ENCODE measurements around the gene ACD.
A peak's percentile ranks its signal among the peaks of the same experiment; 100 is the strongest.

ACD gene

GRCh38 chr16:67649494-67649931 is 10.5 kb downstream of the ACD start:
- Mint-ChIP-seq H3K36me3 (peaks cover 2% of the 10 kb centered on the region), H3K4me1 (ENCODE audit: low read depth) (peaks cover 6% of the 10 kb centered on the region), H3K4me3 (no peak overlapping the region), H3K27ac (no peak overlapping the region), H3K27me3 (no peaks in the 10 kb centered on the region), H3K9me3 (ENCODE audit: low read depth) (no peaks in the 10 kb centered on the region)

DNA sequence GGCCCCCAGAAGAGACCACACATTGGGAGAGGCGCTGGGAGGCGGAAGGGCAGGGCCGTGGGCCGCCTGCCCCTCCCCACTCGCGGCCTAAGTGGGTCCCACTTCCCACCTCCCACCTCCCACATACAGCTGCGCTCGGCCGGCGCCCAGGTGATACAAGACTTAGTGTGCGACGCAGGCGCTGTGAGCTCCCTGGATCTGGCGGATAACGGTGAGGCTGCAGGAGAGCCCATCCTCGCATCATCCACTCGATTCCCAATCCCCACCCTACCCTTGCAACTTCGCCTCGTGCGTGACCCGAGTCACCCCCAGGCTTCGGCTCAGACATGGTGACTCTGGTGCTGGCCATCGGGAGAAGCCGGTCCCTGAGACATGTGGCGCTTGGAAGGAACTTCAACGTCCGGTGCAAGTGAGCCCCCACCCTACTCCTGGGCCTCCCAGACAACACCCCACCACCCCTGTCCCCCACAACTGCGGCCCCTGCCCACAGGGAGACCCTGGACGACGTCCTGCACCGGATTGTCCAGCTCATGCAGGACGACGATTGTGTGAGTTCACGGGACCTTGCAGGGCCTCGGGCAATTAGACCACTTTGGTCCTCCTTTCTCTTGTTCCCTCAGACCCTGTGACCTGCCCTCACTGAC is 11.2 kb downstream of the ACD start:
- Mint-ChIP-seq H3K27ac (no peak overlapping the region), H3K4me1 (ENCODE audit: low read depth) (peaks cover 8% of the 10 kb centered on the region), H3K27me3 (no peaks in the 10 kb centered on the region), H3K9me3 (ENCODE audit: low read depth) (no peaks in the 10 kb centered on the region), H3K4me3 (no peak overlapping the region), H3K36me3 (peaks cover 2% of the 10 kb centered on the region)

DNA sequence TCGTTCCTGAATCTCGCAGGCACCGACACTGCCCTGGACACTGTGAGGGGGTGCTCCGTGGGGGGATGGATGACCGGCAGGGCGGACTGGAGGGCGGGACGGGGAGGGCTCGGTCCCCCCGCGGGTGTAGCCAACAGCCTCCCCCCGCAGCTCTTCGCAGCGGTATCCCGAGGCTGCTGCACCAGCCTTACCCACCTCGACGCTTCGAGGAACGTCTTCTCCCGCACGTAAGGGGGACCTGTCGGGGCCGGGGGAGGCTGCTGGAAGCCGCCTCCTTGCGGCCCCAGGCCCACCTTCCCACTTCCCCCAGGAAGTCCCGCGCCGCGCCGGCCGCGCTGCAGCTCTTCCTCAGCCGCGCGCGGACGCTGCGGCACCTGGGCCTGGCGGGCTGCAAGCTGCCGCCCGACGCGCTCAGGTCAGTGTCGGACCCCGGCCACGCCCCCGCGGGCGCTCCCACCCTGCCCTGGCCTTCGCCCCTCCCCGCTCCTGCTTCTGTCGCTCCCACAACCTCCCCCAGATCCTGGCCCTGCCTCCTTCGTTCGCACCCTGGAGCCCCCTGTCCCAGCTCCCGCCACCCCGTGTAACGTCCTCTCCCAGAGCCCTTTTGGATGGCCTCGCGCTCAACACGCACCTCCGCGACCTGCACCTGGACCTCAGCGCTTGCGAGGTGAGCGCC is 11.8 kb downstream of the ACD start:
- H3K9me3 Mint-ChIP-seq (ENCODE audit: low read depth): no peaks in the 10 kb centered on the region
- H3K36me3 Mint-ChIP-seq: peaks cover 2% of the 10 kb centered on the region
- no peaks in the 10 kb centered on the region for H3K27me3 Mint-ChIP-seq
- H3K4me3 Mint-ChIP-seq: no peak overlapping the region
- peaks cover 8% of the 10 kb centered on the region for H3K4me1 Mint-ChIP-seq (ENCODE audit: low read depth)
- no peak overlapping the region for H3K27ac Mint-ChIP-seq

DNA sequence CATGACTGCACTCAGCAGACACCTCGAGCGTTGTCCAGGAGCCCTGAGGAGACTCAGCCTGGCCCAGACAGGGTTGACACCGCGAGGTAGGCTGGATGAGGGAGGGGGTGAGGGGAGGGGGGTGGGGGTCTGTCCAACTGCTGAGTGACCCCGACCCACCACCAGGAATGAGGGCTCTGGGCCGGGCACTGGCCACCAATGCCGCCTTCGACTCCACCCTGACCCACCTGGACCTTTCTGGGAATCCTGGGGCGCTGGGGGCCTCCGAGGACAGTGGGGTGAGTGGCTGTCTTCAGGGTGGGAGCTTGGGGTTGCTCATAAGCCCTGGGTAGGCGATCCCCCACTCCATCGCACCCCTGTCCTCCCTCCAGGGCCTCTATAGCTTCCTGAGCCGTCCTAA is 12.4 kb downstream of the ACD start:
- H3K36me3 Mint-ChIP-seq: peaks cover 2% of the 10 kb centered on the region
- peaks cover 8% of the 10 kb centered on the region for H3K4me1 Mint-ChIP-seq (ENCODE audit: low read depth)
- no peak overlapping the region for H3K4me3 Mint-ChIP-seq
- no peak overlapping the region for H3K27ac Mint-ChIP-seq
- no peaks in the 10 kb centered on the region for H3K9me3 Mint-ChIP-seq (ENCODE audit: low read depth)
- no peaks in the 10 kb centered on the region for H3K27me3 Mint-ChIP-seq

GRCh38 chr16:67647111-67647651 is 12.9 kb downstream of the ACD start:
- Mint-ChIP-seq H3K4me3 (peak overlapping the region; percentile 40), H3K9me3 (ENCODE audit: low read depth) (no peaks in the 10 kb centered on the region), H3K36me3 (peaks cover 2% of the 10 kb centered on the region), H3K4me1 (ENCODE audit: low read depth) (peaks cover 8% of the 10 kb centered on the region), H3K27me3 (no peaks in the 10 kb centered on the region), H3K27ac (no peak overlapping the region)

DNA sequence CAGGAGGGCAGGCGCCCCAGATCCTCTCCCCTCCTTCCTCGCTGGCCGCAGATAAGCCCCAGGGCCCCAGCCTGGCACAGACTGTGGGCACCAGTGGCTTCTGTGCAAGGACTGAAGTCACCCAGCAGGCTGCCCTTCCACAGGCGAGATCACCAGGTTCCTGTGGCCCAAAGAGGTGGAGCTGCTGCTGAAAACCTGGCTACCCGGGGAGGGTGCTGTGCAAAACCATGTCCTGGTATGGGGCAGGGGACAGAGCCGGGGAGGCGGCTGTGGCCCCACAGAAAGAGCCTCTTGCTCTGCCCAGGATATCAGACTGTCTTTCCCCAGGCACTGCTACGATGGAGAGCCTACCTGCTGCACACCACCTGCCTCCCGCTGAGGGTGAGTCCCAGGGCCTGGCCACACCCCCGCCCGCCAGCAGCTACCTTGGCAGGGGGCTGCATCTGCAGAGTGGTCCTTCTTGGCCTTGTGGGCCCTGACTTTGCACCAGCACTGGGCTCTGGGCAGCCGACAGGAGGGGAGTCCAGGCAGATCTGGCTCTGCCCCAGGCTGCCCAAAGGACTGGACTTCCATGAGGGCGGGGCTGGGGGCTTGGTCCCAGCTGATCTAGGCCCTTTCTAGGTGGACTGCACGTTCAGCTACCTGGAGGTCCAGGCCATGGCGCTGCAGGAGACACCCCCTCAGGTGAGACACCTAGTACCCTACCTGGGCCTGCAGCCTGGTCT is 14.5 kb downstream of the ACD start:
- no peaks in the 10 kb centered on the region for H3K36me3 Mint-ChIP-seq
- no peaks in the 10 kb centered on the region for H3K9me3 Mint-ChIP-seq (ENCODE audit: low read depth)
- H3K4me3 Mint-ChIP-seq: peak overlapping the region; percentile 86
- H3K27ac Mint-ChIP-seq: peak overlapping the region; percentile 80
- H3K27me3 Mint-ChIP-seq: no peaks in the 10 kb centered on the region
- peaks cover 6% of the 10 kb centered on the region for H3K4me1 Mint-ChIP-seq (ENCODE audit: low read depth)

DNA sequence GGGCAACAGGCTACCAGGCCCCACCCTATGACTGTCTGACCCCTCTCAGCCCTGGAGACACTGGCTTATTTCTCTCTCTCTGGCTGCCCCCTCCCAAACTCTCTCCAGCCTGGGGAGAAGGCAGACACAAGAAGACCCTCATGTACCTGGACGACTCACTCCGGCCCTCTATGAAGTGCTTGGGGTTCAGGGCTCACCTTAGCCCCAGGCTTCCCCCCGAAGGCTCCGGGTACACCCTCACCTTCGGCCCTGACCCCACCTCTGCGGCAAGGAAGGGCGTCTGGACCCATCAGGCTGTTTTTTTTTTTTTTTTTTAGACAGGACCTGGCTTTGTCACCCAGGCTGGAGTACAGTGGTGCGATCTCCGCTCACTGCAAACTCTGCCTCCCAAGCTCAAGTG is 16.0 kb downstream of the ACD start:
- no peak overlapping the region for H3K27ac Mint-ChIP-seq
- H3K4me3 Mint-ChIP-seq: peak overlapping the region; percentile 78
- no peaks in the 10 kb centered on the region for H3K27me3 Mint-ChIP-seq
- no peaks in the 10 kb centered on the region for H3K9me3 Mint-ChIP-seq (ENCODE audit: low read depth)
- no peaks in the 10 kb centered on the region for H3K36me3 Mint-ChIP-seq
- peaks cover 6% of the 10 kb centered on the region for H3K4me1 Mint-ChIP-seq (ENCODE audit: low read depth)

DNA sequence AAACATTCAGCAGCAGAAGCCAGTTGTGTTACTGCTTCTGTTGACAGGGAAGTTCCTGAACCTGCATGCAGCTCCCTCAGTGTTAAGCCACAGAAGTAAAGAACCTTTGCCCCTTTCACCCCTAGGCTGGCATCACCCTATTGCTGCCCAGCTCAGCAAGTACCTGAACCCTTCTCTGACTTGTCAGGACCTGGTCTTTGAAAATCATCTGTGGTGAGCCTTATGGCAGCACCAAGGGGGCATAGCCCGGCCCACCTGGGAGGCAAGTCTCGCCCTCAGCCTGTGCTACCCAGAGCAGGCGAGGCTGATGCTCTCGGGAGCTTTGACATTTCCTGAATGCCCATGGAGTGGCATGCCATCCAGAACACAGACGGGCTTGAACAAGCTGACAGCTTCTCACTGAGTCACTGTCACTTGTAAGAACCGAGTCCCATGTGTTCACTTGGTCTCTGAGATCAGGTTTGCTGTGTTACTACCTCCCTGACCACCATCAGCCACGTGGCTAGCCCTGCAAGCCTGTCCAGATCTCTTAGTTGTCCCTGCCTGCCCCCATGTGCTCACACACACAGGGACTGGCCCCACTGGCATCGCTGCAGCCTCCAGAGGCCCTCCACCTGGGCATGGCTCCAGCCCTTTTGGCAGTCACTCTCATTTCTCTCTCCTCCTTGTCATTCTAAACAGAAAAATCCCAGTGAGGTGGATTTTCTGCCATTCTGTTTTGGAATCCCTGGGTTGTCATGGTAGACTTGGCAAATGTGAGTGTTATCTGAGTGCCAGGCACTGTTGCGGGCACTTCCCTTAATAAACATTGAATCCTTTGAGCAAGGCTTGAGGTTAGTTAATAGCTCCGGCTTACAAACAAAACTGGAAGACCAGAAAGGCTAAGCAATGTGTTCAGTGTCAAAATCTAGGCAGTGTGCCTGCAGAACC is 18.0 kb downstream of the ACD start:
- Mint-ChIP-seq H3K4me1 (ENCODE audit: low read depth) (peaks cover 6% of the 10 kb centered on the region), H3K36me3 (no peaks in the 10 kb centered on the region), H3K27me3 (no peaks in the 10 kb centered on the region), H3K9me3 (ENCODE audit: low read depth) (no peaks in the 10 kb centered on the region), H3K4me3 (no peak overlapping the region), H3K27ac (no peak overlapping the region)

DNA sequence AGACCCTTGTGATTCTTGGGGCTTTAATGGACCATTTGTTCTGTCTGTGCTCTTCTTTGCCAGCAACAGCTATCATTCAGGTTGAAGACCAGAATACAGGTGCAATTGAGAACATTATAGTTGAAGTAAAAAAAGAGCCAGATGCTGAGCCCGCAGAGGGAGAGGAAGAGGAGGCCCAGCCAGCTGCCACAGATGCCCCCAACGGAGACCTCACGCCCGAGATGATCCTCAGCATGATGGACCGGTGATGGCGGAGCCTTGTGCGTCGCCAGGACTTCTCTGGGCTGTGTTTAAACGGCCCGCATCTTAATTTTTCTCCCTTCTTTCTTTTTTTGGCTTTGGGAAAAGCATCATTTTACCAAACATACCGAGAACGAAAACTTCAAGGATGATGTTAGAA is 22.4 kb downstream of the ACD start:
- Mint-ChIP-seq H3K27me3 (no peaks in the 10 kb centered on the region), H3K4me3 (no peak overlapping the region), H3K4me1 (ENCODE audit: low read depth) (no peaks in the 10 kb centered on the region), H3K27ac (no peak overlapping the region), H3K36me3 (no peaks in the 10 kb centered on the region), H3K9me3 (ENCODE audit: low read depth) (no peaks in the 10 kb centered on the region)

- Mint-ChIP-seq H3K27me3 (no peaks in the 10 kb centered on the region), H3K4me3 (no peak overlapping the region), H3K36me3 (no peaks in the 10 kb centered on the region), H3K27ac (no peak overlapping the region), H3K4me1 (ENCODE audit: low read depth) (no peaks in the 10 kb centered on the region), H3K9me3 (ENCODE audit: low read depth) (no peaks in the 10 kb centered on the region)
Observed at GRCh38 chr16:67636713-67637112, 23.3 kb downstream of the ACD start.

DNA sequence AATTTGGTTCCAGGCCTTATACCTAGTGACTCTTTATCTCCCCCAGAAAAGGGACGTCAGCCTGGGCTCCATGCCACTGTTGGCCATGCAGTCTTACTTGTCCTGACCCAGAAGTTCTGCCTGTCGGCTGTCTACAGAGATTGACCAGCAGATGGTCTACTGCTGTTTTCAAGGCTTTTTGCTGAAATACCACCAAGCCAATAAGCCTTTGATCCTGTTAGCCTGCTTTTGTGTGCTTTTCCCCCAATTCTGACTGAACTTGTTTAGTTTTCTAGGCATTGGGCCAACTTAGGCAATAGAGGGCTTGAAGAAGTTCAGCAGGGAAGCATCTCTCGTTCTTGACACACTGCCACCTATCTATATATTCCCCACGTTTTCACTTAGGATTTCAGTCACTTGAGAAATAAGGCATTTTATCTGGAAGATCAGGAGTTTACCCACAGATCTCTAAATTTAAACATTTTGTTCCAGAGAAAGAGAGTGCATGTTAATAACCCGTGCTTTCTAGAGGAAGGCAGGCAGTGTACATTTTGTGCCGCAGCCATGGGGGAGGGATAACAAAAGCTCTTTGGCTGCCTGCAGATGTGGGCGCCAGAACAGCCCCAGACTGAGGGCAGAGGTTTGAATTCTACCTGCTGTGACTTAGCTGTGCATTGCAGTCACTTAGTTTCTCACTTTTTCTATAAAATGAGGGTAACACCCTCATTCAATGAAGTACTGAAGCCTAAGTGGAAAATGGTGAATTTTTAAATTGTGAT is 27.5 kb downstream of the ACD start:
- Mint-ChIP-seq H3K4me3 (no peak overlapping the region), H3K27ac (no peak overlapping the region), H3K4me1 (ENCODE audit: low read depth) (no peaks in the 10 kb centered on the region), H3K36me3 (peaks cover 6% of the 10 kb centered on the region), H3K27me3 (no peaks in the 10 kb centered on the region), H3K9me3 (ENCODE audit: low read depth) (no peaks in the 10 kb centered on the region)

- Mint-ChIP-seq H3K27ac (no peak overlapping the region), H3K36me3 (peaks cover 8% of the 10 kb centered on the region), H3K4me1 (ENCODE audit: low read depth) (no peaks in the 10 kb centered on the region), H3K4me3 (no peak overlapping the region), H3K9me3 (ENCODE audit: low read depth) (no peaks in the 10 kb centered on the region), H3K27me3 (no peaks in the 10 kb centered on the region)
Observed at GRCh38 chr16:67628216-67628615, 31.8 kb downstream of the ACD start.

DNA sequence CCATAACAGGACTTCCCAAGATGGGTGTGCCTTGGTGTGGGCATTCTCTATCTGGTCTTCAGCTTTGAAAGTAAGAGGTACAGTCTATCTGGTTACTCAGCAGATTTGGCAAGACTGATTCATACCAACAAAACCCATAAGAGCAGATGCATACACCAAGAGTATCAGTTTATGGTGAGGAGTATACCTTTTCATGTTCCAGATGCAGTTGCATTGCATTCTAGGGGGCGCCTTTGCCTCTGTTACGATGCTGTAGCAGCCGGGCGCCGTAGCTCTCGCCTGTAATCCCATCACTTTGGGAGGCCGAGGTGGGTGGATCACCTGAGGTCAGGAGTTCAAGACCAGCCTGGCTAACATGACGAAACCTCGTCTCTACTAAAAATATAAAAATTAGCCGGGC is 46.3 kb downstream of the ACD start:
- peaks cover 3% of the 10 kb centered on the region for H3K36me3 Mint-ChIP-seq
- H3K4me1 Mint-ChIP-seq (ENCODE audit: low read depth): peaks cover 4% of the 10 kb centered on the region
- H3K27me3 Mint-ChIP-seq: no peaks in the 10 kb centered on the region
- H3K4me3 Mint-ChIP-seq: no peak overlapping the region
- H3K27ac Mint-ChIP-seq: no peak overlapping the region
- no peaks in the 10 kb centered on the region for H3K9me3 Mint-ChIP-seq (ENCODE audit: low read depth)

DNA sequence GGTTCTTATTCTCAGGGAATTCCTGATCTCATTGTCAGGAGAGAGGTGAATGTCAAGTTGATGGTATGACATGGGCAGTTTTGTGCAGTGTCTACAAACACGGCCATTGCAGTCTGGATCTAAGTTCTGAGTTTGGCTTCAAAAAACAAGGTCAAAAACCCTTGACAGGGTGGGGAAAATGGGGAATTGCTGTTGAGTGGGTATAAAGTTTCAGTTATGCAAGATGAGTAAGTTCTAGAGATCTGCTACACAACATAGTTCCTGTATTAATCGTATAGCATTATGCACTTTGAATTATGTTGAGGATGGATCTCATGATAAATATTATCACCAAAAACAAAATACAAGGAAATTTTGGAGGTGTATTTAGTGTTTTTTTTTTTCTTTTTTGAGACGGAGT is 51.7 kb downstream of the ACD start:
- peaks cover 21% of the 10 kb centered on the region for H3K4me1 Mint-ChIP-seq (ENCODE audit: low read depth)
- H3K4me3 Mint-ChIP-seq: no peak overlapping the region
- peaks cover 2% of the 10 kb centered on the region for H3K36me3 Mint-ChIP-seq
- H3K9me3 Mint-ChIP-seq (ENCODE audit: low read depth): no peaks in the 10 kb centered on the region
- no peaks in the 10 kb centered on the region for H3K27me3 Mint-ChIP-seq
- no peak overlapping the region for H3K27ac Mint-ChIP-seq

Data from activated naive CD8-positive, alpha-beta T cell (primary cell).